ENCODE measurements around the gene BUD23.

GRCh38 chr7:73742753-73743641 is 59.6 kb downstream of the BUD23 start:
- TF ChIP-seq, protein P1, sequence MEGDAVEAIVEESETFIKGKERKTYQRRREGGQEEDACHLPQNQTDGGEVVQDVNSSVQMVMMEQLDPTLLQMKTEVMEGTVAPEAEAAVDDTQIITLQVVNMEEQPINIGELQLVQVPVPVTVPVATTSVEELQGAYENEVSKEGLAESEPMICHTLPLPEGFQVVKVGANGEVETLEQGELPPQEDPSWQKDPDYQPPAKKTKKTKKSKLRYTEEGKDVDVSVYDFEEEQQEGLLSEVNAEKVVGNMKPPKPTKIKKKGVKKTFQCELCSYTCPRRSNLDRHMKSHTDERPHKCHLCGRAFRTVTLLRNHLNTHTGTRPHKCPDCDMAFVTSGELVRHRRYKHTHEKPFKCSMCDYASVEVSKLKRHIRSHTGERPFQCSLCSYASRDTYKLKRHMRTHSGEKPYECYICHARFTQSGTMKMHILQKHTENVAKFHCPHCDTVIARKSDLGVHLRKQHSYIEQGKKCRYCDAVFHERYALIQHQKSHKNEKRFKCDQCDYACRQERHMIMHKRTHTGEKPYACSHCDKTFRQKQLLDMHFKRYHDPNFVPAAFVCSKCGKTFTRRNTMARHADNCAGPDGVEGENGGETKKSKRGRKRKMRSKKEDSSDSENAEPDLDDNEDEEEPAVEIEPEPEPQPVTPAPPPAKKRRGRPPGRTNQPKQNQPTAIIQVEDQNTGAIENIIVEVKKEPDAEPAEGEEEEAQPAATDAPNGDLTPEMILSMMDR (IDR thresholded peaks at IDR 0.05), result no peak
- TF ChIP-seq POLR2AphosphoS5 (IDR thresholded peaks at IDR 0.05) (no peak), POLR2A (IDR thresholded peaks at IDR 0.05) (no peak)

All from gastroesophageal sphincter (tissue), 3 donors.